WTC11 (cell line): Measurements from ENCODE around the gene FXYD6. TPM values are rescaled to one million over a fixed set of nuclear protein-coding genes. Genes with fewer than 3 reads are reported as not detected.

Source experiments
- ATAC-seq: fragments of 200-7000 bp; cut with Tn5 transposase; 2 replicates; pipeline ENCODE4 v1.10.0; 2021; ENCODE audit warnings: mild to moderate bottlenecking, moderate library complexity
- CTCF ChIA-PET: fragments of 300-600 bp; sonication (Branson Sonifier 250); formaldehyde crosslinking; loops from one replicate; lab custom pipeline; 2021; ENCODE audit warnings: antibody characterized with exemption; lab: Charles Lee
- POLR2A ChIA-PET: fragments of 350-600 bp; sonication (Branson Sonifier 250); formaldehyde crosslinking; loops from one replicate; lab custom pipeline; 2021; ENCODE audit warnings: antibody characterized with exemption; lab: Charles Lee
- DNase-seq: peaks from one replicate; pipeline ENCODE4 v3.0.0; 2021; ENCODE audit warnings: low spot score
- H3K27ac Mint-ChIP-seq: 2 replicates; pipeline ENCODE4 v1.8.0; 2021; ENCODE audit warnings: mixed read lengths
- H3K27me3 Mint-ChIP-seq: 2 replicates; pipeline ENCODE4 v1.8.0; 2021; ENCODE audit warnings: low read depth, mild to moderate bottlenecking, moderate library complexity, mixed read lengths
- H3K36me3 Mint-ChIP-seq: 2 replicates; pipeline ENCODE4 v1.8.0; 2021; ENCODE audit warnings: mixed read lengths
- H3K4me1 Mint-ChIP-seq: 2 replicates; pipeline ENCODE4 v1.8.0; 2022; ENCODE audit warnings: mixed read lengths
- H3K4me3 Mint-ChIP-seq: 2 replicates; pipeline ENCODE4 v1.8.0; 2021; ENCODE audit warnings: mild to moderate bottlenecking, moderate library complexity, mixed read lengths
- H3K9me3 Mint-ChIP-seq: 2 replicates; pipeline ENCODE4 v1.8.0; 2021; ENCODE audit warnings: mixed read lengths
- E2F1 ChIP-seq: sonication (generic); formaldehyde crosslinking; IDR thresholded peaks from 2 replicates; pipeline ENCODE4 v1.8.0; 2022; ENCODE audit warnings: mild to moderate bottlenecking, missing genetic modification reagents
- GTF2I ChIP-seq: fragments of 250-450 bp; sonication (Bioruptor Pico); conservative IDR thresholded peaks from 2 replicates; pipeline ENCODE4 v1.4.0; 2021; ENCODE audit warnings: mild to moderate bottlenecking
- HMGXB4 ChIP-seq: sonication (generic); formaldehyde crosslinking; IDR thresholded peaks from 2 replicates; pipeline ENCODE4 v1.8.1; 2023; ENCODE audit warnings: mild to moderate bottlenecking, moderate library complexity, missing genetic modification reagents
- MLX ChIP-seq: sonication (generic); formaldehyde crosslinking; IDR thresholded peaks from 2 replicates; pipeline ENCODE4 v1.8.1; 2023; ENCODE audit warnings: mild to moderate bottlenecking, missing genetic modification reagents, moderate library complexity
- NFATC4 ChIP-seq: fragments of 250-450 bp; sonication (Bioruptor Pico); IDR thresholded peaks from 2 replicates; pipeline ENCODE4 v1.9.0; 2021; ENCODE audit warnings: mild to moderate bottlenecking
- NFE2L1 ChIP-seq: sonication (generic); formaldehyde crosslinking; IDR thresholded peaks from 2 replicates; pipeline ENCODE4 v1.8.1; 2023; ENCODE audit warnings: missing genetic modification reagents
- OVOL2 ChIP-seq: fragments of 250-450 bp; sonication (Bioruptor Pico); IDR thresholded peaks from 2 replicates; pipeline ENCODE4 v1.9.0; 2021; ENCODE audit warnings: mild to moderate bottlenecking, borderline replicate concordance
- SOX15 ChIP-seq: fragments of 250-450 bp; sonication (Bioruptor Pico); IDR thresholded peaks from 2 replicates; pipeline ENCODE4 v1.9.0; 2021; ENCODE audit warnings: mild to moderate bottlenecking
- ZNF416 ChIP-seq: fragments of 250-450 bp; sonication (Bioruptor Pico); IDR thresholded peaks from 2 replicates; pipeline ENCODE4 v1.9.0; 2021; ENCODE audit warnings: mild to moderate bottlenecking, inconsistent platforms
- total RNA-seq: library from RNA; stranded (reverse); gene quantifications from 3 replicates; pipeline ENCODE4 v1.2.3, GENCODE V29; 2021
- TF ChIP-seq, protein P1 (sequence below): sonication (generic); formaldehyde crosslinking; conservative IDR thresholded peaks from 2 replicates; pipeline ENCODE4 v1.8.1; 2022; ENCODE audit warnings: mild to moderate bottlenecking, missing genetic modification reagents
- TF ChIP-seq, protein P2 (sequence below): sonication (generic); formaldehyde crosslinking; IDR thresholded peaks from 2 replicates; pipeline ENCODE4 v1.8.0; 2022; ENCODE audit warnings: mild to moderate bottlenecking, missing genetic modification reagents

FXYD6 gene
- total RNA-seq, 1 experiment from 2014 or later: 26.2 TPM

DNA sequence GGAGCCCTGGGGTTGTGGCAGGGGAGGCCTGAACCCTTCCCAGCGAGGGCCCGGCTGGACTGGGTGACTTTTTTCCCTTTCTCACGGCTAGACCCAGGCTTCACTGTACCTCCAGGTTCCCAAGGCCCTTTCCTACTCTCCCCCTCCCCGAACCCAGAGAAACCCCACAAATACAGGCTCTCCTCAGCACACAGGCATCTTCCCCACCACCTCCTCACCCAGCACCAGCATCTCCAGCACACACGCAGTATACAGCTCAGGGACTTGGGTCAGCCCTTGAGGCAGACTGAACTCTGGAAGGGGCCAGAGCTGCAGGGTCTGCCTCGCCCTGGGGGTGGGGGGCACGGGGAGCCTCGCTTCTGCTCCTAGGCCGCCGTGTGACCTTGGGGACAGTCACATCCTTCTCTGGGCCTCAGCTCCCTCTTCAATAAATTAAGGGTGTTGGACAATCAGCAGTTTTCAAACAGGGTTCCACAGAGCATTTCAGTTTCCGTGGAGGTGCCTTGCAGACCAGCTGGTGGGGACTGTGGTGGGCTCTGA is 48.2 kb upstream of the FXYD6 start (continued):
- no peak for TF ChIP-seq OVOL2 (CRISPR knock-in tag)

GRCh38 chr11:117923773-117924172 is 47.3 kb upstream of the FXYD6 start:
- CTCF ChIA-PET: interaction anchor here (0.9 to 1.7 kb wide), 12 partner anchors 9 to 130 kb away, joined by 3 to 24 read pairs (median 4); no protein-coding TSS in a partner anchor
- no peaks in the 10 kb centered on the region for H3K9me3 Mint-ChIP-seq
- H3K27ac Mint-ChIP-seq: no peak overlapping the region
- TF ChIP-seq SOX15 (CRISPR knock-in tag) (no peak), NFATC4 (CRISPR knock-in tag) (no peak), NFE2L1 (no peak), MLX (CRISPR knock-in tag) (no peak)
- H3K4me3 Mint-ChIP-seq: no peak overlapping the region
- H3K4me1 Mint-ChIP-seq: peaks cover 5% of the 10 kb centered on the region
- ATAC-seq: peak; percentile 71
- no peaks in the 10 kb centered on the region for H3K36me3 Mint-ChIP-seq
- peaks cover 4% of the 10 kb centered on the region; the same call in 1 of the 2 replicates for H3K27me3 Mint-ChIP-seq
- DNase-seq: peak; percentile 28
- POLR2A ChIA-PET: no interaction called here

DNA sequence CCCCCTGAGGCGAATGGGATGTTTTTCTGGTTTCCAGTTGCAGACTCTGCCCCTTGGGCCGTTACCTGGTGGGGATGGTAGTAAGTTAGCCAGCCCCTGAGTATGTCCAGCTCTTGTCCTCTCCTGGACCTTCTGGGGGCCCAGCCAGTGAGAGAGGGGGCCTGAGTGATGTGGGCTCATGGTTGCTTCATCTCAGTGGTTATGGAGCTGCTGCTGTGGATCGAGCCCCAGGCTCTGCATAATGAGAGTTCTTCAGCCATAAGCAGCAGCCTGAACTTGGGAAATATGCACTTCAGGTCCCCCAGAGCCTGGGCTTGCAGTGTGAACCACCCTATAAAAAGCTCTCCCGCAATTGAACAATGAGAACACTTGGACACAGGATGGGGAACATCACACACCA is 46.8 kb upstream of the FXYD6 start:
- Mint-ChIP-seq H3K9me3 (no peaks in the 10 kb centered on the region), H3K27ac (no peak overlapping the region), H3K27me3 (peaks cover 4% of the 10 kb centered on the region; the same call in 1 of the 2 replicates), H3K36me3 (no peaks in the 10 kb centered on the region), H3K4me1 (no peaks in the 10 kb centered on the region; the same call in 1 of the 2 replicates), H3K4me3 (no peak overlapping the region)
- CTCF ChIA-PET: interaction anchor here (0.9 to 1.7 kb wide), 12 partner anchors 8 to 130 kb away, joined by 3 to 24 read pairs (median 4); no protein-coding TSS in a partner anchor
- no peak for ATAC-seq
- POLR2A ChIA-PET: no interaction called here
- no peak for DNase-seq
- TF ChIP-seq ZNF416 (CRISPR knock-in tag): no peak

DNA sequence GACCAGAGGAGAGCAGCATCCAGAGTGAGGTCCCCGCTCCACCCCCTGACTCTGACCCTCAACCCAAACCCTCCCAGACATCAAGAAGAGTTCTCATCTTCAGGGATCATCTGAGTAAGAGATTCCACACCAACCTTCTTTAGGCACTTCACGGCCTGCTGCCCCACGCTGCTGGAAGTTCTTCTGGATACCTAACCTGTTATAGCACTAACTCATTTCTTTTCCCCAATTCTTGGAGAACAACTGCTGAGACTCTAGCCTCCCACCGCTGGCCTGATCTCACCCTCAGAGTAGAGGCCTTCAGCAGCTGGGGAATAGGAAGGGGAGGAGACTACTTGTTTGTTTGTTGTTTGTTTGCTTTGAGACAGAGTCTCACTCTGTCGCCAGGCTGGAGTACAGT is 45.4 kb upstream of the FXYD6 start:
- Mint-ChIP-seq H3K27ac (no peak overlapping the region), H3K4me1 (no peaks in the 10 kb centered on the region), H3K4me3 (no peak overlapping the region), H3K36me3 (no peaks in the 10 kb centered on the region), H3K27me3 (no peaks in the 10 kb centered on the region), H3K9me3 (no peaks in the 10 kb centered on the region)
- ATAC-seq (no peak), DNase-seq (no peak)
- CTCF ChIA-PET: interaction anchor here (0.6 to 2.8 kb wide), 4 partner anchors 23 to 103 kb away, joined by 3 to 12 read pairs (median 4); no protein-coding TSS in a partner anchor
- no peak for TF ChIP-seq ZNF416 (CRISPR knock-in tag)
- TF ChIP-seq, protein P1, sequence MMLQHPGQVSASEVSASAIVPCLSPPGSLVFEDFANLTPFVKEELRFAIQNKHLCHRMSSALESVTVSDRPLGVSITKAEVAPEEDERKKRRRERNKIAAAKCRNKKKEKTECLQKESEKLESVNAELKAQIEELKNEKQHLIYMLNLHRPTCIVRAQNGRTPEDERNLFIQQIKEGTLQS: no peak
- TF ChIP-seq GTF2I (CRISPR knock-in tag): no peak
- TF ChIP-seq, protein P2, sequence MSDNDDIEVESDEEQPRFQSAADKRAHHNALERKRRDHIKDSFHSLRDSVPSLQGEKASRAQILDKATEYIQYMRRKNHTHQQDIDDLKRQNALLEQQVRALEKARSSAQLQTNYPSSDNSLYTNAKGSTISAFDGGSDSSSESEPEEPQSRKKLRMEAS (CRISPR knock-in tag): no peak
- TF ChIP-seq HMGXB4: no peak
- TF ChIP-seq SOX15 (CRISPR knock-in tag): no peak
- POLR2A ChIA-PET: no interaction called here

GRCh38 chr11:117921456-117921855 is 45.0 kb upstream of the FXYD6 start:
- Mint-ChIP-seq H3K4me1 (no peaks in the 10 kb centered on the region), H3K36me3 (no peaks in the 10 kb centered on the region), H3K27ac (no peak overlapping the region), H3K9me3 (no peaks in the 10 kb centered on the region), H3K4me3 (no peak overlapping the region), H3K27me3 (no peaks in the 10 kb centered on the region)
- DNase-seq (no peak), ATAC-seq (no peak)
- POLR2A ChIA-PET: no interaction called here
- CTCF ChIA-PET: interaction anchor here (0.6 to 2.8 kb wide), 4 partner anchors 24 to 103 kb away, joined by 3 to 12 read pairs (median 4); no protein-coding TSS in a partner anchor
- no peak for TF ChIP-seq E2F1
- no peak for TF ChIP-seq GTF2I (CRISPR knock-in tag)
